Colon (tissue), 2 donors: ENCODE measurements around the gene FAM217B.

Source experiments
- FAIRE-seq: peaks from 2 replicates; lab custom pipeline; 2012; peaks lifted over from hg19 to GRCh38; lab: Jason Lieb, UNC
- donor health status: control.
- donor health status: control.

Gene FAM217B, protein sequence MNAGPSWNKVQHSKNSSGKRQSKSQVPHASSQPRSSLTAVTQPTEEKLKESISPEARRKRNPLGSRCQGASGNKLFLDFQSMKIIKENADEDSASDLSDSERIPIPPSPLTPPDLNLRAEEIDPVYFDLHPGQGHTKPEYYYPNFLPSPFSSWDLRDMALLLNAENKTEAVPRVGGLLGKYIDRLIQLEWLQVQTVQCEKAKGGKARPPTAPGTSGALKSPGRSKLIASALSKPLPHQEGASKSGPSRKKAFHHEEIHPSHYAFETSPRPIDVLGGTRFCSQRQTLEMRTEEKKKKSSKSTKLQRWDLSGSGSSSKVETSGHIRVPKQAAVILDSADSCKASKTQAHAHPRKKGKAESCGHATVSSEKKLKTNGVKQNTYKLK

DNA sequence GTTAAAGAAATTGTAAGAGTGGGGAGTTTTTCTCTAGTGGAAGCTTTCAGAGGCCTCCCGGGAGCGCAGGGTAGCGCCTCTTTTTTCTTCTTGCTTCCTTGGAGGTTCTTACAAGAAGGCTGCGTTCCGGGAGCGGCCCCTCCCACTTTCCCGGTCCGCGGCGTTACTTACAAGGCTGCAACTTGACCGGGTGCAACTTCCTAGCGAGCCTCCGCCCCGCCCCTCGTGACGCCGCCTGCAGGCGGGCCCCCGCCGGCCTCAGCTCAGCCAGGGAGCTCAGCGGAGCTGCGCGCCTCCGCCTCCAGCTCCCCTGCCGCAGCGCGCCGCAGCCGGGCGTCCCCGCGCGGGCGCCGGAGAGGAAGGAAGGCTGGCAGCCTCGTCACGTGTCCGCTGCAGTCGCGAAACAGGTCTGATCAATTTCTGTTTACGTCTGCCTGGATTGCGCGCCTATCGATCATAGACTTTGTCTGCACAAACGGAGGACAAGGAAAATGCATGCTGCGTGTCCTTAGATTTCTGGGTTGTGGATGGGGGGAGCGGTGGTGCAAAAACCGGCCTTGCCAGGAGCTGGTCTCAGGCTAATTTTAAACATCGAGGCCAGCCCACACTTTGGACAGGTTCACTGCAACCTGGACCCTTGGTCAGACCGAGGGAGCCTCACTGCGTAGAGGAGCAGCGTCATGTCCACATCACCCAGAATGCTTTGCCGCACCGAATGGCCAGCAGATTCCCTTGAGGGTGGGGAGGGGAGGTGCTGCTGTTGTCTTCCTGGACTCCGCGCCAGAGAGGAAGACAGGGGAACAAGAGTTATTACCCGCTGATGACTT is at the start of gene FAM217B, which contains the start of gene PPP1R3D:
Gene FAM217B (plus strand): TSS at position 261 of the 827 bp plus-strand sequence. CDS start 3,555 bp downstream, outside the sequence.
Gene PPP1R3D (minus strand): TSS at position 177 of the 827 bp plus-strand sequence. CDS start 374 bp downstream, outside the sequence.
- FAIRE-seq, result no peak

DNA sequence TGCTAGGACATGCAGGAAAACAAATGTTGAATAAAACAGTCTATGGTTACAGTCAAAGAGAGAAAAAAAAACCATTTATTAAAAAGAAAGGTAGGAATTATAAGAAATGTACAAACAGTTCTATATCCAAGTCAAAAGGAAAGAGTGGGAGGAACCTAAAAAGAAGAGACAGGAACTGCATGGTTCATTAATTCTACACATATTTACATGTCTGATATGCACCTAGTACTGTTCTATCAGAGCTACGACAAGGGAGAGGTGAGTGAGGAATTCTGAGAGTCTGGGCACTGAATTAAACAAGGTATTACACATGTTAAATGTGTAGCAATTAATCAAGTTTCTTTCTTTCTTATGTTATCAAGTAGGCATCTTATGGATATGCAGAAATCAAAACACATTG is 48.6 kb upstream of the FAM217B start:
- FAIRE-seq, result no peak

DNA sequence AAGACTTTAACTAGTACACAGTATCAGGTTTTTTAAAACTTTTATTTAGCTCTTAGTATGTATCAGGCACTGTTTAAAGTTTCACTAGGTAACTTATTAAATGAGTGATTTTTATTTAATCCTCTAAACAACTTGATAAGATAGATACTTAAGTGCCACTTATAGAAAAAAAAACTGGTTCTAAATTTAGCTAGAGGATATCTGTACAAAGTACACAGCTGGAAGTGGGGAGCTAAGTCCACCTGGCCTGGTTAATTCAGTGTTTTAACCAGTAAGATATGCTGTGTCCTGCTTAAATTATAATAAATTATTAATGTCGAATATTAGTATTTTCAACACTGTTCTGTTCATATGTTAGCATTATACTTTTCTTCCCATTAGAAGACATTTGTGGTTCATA is 44.3 kb upstream of the FAM217B start:
- FAIRE-seq, result no peak

DNA sequence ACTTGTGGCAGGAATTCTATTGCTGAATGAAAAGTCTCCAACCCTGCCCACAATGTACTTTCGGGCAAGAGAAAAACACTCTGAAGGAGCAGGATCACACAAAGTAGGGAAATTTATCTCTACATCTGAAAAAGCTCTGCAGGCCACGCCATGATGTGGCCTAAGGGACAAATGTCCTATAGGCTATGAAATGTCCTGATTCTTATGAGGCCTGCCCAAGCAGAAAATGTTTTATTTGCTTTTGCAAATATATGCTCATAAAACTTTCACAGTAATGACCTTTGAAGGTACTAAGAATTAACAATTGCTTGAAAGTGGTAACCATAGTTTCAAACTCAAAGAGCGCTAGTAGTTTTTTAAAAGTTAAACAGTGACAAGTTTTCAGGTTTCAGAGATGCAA is 37.7 kb upstream of the FAM217B start:
- no peak for FAIRE-seq

DNA sequence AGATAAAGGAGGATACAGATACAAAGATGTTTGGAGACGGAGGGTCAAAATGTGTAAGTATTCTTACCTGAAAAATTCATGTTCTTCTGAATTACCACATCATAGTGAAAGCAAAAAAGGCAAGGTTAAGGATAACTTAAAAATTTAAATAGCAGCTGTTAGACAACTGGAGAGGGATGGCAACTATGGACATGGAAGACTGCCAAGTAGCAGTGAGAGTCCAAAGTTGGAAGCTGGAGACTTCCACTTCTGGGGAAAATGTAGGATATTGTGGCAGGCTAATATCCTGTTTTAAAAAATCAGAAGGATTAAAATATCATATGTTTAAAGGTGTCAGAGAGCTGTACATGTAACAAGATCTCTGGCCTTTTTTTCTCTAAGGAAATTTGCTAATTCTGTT is 36.6 kb upstream of the FAM217B start:
- no peak for FAIRE-seq

DNA sequence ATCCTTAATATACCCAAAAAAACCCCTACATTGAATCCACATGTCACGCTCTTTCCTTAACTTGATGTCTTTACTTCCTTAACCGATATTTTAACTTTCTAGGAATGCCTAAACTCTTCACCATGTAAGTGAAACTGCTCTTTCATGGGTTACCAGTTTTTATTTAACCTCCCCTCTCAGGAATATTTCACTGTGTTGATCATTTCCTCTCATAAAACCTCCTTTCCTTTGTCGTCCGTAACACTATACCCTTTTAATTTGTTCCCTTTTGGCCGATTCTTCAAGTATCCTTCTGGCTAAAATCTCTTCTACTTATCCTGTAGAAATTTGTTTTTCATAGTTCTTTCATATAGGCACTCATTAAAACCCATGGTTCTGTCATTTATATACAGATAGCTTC is 31.3 kb upstream of the FAM217B start:
- no peak for FAIRE-seq

DNA sequence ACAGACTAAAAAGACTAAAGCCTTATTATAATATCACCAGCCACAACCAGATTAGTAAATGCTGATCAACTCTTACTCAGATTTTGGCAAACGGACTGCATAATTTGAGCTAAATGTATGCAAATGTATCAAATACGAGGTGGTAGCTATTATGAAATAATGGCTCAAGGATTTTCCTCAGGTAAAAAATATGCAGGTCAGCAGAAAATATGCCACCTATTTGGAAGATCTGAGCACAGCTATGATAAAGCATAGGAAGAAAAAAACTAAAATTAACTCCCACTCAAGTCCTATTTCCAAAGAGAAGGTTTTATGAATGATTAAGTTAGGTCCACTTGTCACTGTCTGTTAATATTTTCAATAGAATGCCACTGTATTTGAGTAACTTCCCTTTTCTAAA is 29.1 kb upstream of the FAM217B start:
- FAIRE-seq, result no peak

DNA sequence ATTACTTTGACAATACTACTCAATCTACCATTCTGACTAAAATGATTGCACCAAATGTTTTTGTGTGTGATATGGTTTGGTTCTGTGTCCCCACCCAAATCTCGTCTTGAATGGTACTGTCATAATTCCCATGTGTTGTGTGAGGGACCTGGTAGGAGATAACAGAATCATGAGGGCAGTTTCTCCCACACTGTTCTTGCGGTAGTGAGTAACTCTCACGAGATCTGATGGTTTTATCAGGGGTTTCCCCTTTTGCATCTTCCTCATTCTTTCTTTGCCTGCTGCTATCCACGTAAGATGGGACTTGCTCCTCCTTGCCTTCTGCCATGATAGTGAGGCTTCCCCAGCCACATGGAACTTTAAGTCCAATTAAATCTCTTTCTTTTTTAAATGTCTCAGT is 27.6 kb upstream of the FAM217B start:
- no peak for FAIRE-seq

DNA sequence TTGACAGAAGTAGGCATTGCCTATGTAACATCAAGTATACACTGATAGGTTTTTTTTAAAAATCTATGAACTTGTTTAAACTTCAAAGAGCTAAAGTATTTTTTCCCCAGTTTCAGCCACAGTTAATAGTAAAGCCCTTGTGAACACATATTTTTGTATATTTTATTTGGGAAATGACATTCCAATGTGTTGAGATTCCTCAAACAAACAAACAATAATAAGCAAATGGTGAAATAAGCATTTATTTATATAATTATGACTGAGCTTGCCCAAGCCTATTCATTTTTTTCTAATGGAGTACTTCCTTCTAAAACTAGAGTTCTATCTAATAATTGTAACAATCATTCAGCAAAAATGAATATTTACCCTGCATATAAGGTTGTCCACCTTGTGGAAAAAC is 19.2 kb upstream of the FAM217B start:
- FAIRE-seq, result no peak

DNA sequence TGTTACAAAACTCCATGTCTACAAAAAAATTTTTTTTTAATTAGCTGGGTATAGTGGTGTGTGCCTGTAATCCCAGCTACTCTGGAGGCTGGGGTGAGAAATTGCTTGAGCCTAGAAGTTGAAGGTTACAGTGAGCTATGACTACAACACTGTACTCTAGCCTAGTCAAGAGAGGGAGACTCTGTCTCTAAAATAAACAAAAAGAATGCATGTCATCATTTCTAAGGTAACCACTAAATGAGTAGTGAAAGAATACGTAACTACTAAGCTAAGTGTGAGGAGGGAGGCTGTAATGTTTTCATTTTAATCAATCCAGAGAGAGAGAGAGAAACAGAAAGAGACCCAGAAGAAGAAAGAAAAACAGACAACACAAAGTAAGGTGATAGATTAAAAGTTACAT is 16.7 kb upstream of the FAM217B start:
- FAIRE-seq, result no peak

DNA sequence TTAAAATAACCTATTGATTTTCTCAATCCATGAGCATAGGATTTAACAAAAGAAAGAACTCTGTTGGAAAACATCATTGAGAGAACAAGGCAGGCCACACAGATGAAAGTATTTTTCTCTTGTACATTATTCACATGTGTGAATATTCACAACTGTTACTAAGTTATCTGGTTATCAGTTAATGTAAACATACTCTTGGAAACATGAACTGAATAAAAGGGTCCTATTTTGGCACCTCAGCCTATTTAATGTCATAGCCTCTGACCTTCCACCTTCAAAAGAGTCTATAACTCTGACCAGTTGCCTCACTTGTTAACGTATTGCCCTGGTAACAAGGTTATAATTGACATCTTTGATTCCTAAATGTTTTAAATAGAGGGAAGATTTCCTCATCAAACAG is 14.8 kb upstream of the FAM217B start:
- no peak for FAIRE-seq

DNA sequence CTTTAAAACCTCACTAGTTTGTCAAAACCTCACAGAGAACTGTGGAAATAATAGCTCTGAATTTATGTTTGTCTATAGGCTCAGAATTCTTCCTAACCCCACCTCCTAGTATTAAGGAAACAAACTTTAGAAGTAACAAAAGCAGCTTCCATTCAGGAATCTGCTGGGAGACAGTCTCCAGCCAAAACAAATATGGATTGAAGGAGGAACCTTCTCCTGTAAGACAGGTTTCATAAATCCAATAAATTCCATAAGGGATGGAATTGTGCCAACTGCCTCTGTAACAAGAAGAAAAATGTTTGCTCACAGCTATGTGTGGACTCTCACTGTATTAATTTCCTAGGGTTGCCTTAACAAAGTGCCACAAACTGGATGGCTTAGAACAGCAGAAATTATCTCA is 14.3 kb upstream of the FAM217B start:
- FAIRE-seq, result no peak

DNA sequence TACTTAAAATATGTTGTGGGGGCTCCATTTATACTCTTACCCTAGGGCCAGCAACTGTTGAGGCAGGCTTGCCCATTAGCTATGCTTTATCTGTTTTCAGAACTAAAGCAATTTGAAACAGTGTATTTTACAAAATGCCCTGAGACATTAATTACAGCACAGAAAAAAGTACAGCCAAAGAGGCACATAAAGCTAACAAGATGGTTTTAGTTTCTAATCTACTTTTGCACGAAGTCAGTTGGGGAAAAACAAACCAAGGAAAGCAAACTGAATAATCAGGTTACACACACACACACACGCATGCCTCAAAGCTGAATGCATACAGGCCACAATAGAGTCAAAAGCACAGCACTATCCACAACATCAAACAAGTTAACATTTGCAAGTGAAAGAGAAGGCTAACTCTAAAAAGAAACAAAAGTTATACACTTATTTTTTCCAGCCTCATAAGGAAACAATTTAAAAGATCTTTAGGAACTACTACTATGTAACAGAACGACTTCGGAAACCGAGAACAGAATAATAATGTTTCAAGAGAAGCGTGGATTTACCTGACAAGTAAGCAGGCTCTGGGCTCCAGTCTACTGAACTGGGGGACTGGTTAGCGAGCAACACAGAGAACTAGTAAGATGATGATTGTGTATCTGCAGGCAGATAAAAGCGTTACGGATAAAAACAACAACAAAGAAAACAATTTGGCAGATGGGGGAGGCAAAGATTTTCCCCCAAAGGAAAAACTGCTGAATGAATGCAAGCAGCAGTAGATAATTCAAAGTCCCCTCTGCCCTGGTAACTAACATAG is 8.5 kb upstream of the FAM217B start:
- no peak for FAIRE-seq

DNA sequence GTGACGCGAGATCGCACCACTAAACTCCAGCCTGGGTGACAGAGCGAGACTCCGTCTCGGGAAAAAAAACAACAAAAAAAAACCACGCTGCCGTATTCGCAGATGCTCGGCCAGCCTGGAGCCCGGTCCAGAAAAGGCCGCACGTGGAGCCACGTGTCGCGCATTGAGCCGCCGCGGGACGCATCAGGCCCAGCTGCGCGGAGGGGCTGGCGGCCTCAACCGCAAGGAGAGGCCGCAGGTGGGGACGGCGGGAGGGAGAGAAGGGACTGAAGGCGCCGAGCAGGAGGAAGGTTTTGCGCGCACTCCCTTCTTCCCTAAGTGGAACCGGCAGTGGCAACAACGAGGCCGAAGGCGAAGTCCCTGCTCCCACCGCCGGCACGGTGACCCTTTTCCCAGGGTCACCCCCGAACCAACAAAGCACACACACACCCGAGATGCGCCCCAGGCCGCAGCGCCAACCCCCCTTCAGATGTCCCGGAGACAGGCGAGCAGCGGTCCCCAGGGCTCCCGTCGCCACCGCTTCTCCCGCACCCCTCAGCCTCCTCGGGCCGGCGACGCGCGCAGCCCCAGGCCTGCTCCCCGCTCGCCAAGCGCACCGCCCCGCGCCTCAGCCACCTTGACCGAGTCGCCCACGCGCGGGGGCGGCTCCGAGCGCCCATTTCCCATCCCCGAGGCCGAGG is 7.4 kb upstream of the FAM217B start:
- FAIRE-seq, result no peak

DNA sequence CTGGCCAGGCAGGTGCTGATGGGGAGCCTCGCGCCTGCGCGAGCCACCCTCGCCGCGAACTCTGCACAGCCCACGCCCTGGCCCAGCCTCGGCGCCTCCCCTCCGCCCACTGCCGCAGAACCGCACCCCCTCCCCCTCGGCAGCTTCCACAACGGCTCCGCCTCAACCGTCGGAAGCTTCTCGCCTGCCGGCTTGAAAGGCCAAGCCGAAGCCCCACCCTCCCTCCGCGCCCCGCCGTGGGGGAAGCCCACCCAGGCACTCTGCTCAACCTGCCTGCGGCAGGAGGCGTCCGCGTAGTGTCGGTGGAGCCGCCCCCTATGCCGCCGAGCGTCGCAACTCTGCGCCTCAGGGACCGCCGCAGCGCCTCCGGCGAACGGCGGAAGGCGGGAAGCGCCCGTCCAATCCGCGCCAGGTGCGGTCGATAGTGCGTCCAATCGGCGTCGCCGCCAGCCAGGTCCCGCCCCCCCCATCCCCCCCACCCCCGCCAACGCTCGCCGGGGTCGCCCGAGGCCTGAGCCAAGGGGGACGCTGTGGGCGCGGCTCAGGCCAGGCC is 6.8 kb upstream of the FAM217B start, which contains the start of gene SYCP2:
Gene SYCP2 (minus strand): TSS at position 342 of the 553 bp plus-strand sequence. CDS start 11,224 bp downstream, outside the sequence.
- FAIRE-seq, result no peak

DNA sequence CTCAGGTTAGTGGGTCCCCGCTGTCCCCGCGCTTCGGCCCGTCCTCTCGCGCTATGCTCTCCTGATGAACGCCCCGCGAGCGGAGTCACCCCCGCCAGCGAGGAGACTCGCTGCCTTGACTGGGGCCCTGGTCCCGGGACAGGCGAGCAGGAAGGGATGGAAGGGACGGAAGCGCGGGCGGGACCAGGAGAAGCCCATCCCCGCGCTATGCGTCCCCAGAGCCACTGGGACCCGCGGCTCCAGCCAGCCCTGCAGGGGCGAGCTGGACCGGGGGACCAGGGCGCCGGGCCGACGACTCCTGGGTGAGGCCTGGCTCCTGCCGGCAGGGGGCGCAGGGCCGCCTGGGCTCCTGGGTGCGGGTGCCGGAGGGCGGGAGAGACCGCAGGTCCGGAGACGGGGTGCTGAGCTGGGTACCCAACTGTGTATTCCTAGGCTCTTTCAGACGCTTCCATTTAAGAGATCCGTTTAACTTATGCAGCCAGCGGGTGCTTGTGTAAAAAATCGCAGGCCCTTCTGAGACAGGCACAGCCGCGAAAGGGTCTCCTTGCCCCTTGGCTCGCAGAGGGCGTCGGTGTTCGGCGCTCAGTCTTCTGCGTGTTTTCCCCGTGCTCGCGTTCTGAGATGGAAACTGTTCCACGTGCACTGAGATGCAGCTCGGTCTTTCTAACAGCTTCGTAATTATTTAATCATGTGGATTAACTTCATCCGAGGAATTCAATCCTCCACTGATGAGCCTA is 6.2 kb upstream of the FAM217B start:
- FAIRE-seq, result no peak

DNA sequence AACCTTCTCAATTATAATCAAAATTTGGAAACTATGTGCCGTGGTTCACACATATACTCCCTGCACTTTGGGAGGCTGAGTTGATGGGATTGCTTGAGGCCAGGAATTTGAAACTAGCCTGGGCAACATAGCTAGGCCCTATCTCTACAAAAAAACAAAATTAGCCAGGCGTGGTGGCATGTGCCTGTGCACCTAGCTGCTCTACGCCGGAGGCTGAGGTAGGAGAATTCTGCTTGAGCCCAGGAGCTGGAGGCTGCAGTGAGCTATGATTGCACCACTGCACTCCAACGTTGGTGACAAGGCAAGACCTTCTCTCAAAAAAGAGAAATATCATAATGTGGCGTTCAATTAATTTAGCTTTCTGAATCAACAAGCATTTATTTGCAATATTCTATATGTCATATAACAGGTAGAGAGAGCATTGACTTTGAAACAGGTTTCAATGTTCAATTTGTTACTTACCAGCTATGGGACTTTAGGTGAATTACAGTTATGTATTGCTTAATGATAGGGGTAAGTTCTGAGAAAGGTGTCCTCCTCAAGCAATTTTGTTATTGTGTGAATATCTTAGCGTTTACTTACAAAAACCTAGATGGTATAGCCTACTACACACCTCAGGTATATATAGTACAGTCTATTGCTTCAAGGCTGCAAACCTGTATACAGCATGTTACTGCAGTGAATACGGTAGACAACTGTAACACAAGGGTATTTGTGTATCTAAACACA is 4.6 kb upstream of the FAM217B start:
- FAIRE-seq, result no peak

DNA sequence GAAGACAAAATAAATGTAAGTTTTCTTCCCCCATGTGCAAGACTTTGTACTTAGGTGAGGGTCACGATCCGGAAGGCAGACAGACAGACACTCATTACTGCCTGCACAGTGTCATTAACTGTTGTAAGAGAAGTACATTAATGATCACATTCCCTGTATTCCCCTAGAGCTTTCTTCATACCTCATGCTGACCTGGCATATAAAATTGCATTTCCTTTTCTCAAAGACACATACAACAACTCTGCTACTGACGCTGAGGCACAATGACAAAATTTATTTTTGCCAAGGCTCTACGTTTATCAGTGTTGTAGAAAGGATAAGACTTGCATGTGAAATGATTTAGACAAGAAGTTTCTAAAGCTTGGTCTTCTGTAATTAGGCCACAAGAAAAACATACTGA is 3.8 kb upstream of the FAM217B start:
- FAIRE-seq, result no peak

DNA sequence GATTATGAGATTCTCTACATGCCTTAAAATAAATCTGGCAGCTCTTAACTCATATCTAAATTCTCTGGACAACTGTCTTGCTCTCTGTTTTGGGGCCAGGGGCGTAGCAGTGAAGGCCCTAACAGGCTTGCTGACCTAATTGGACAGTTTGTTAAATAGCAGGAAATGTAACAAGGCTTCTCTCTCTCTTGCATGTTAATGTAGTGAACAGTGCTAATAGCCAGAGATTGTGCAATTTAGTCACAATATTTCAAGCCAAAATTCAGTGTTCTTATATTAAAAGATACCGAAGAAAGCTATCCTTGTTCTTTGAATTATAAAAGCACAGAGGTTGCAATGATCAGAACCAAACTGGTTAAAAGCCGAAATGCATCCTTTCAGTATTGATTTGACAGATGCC is 3.0 kb upstream of the FAM217B start:
- no peak for FAIRE-seq

DNA sequence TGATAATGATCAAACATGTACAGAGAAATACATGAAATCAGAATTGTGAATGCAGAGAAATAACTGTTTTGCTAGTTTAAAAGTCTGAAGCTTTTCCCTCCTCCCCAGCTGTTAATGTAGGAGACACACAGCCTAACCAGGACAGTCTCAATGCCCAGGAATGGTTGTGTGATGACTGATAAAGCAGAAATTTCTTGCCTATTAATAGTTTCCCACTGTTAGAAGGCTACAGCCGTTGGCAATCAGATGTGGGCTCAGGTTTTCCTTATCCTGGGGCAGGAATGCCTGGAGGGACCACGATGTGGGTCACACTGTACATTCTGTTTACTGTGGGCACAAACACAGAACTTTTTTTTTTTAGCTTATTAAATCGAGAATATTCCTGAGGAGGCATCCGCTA is 2.0 kb upstream of the FAM217B start:
- no peak for FAIRE-seq
